ENCODE data around the gene ADNP.

The ADNP gene

GRCh38 chr20:50900261-50900660 is 31.0 kb downstream of the ADNP start:
- Histone ChIP-seq H3K4me1 (ENCODE audit: control insufficient read depth in 1 of 2, insufficient read depth in 1 of 2, low read depth in 1 of 2, low read length in 1 of 2) (no peaks in the 10 kb centered on the region), H3K9me3 (no peaks in the 10 kb centered on the region), H3K4me3 (ENCODE audit: low read depth in 1 of 2, low read length in 1 of 2) (no peak overlapping the region), H3K36me3 (peaks cover 63% of the 10 kb centered on the region), H3K27ac (no peak overlapping the region), H3K27me3 (no peaks in the 10 kb centered on the region)
- no peak for TF ChIP-seq CTCF (IDR thresholded peaks at IDR 0.05)

- Histone ChIP-seq H3K9me3 (no peaks in the 10 kb centered on the region), H3K36me3 (peaks cover 73% of the 10 kb centered on the region), H3K4me1 (ENCODE audit: control insufficient read depth in 1 of 2, insufficient read depth in 1 of 2, low read depth in 1 of 2, low read length in 1 of 2) (no peaks in the 10 kb centered on the region), H3K27ac (no peak overlapping the region), H3K4me3 (ENCODE audit: low read depth in 1 of 2, low read length in 1 of 2) (no peak overlapping the region), H3K27me3 (no peaks in the 10 kb centered on the region)
- no peak for TF ChIP-seq CTCF (IDR thresholded peaks at IDR 0.05)
These were observed 32.8 kb downstream of the ADNP start for GRCh38 chr20:50898475-50898874.

GRCh38 chr20:50895111-50895830 is 36.0 kb downstream of the ADNP start:
- Histone ChIP-seq H3K36me3 (peaks cover 79% of the 10 kb centered on the region), H3K9me3 (no peaks in the 10 kb centered on the region), H3K27me3 (no peaks in the 10 kb centered on the region), H3K27ac (no peak overlapping the region), H3K4me1 (ENCODE audit: control insufficient read depth in 1 of 2, insufficient read depth in 1 of 2, low read depth in 1 of 2, low read length in 1 of 2) (no peaks in the 10 kb centered on the region), H3K4me3 (ENCODE audit: low read depth in 1 of 2, low read length in 1 of 2) (no peak overlapping the region)
- no peak for TF ChIP-seq CTCF (IDR thresholded peaks at IDR 0.05)

GRCh38 chr20:50893620-50894019 is 37.6 kb downstream of the ADNP start:
- Histone ChIP-seq H3K27me3 (no peaks in the 10 kb centered on the region), H3K4me1 (ENCODE audit: control insufficient read depth in 1 of 2, insufficient read depth in 1 of 2, low read depth in 1 of 2, low read length in 1 of 2) (no peaks in the 10 kb centered on the region), H3K4me3 (ENCODE audit: low read depth in 1 of 2, low read length in 1 of 2) (no peak overlapping the region), H3K36me3 (peaks cover 82% of the 10 kb centered on the region), H3K9me3 (no peaks in the 10 kb centered on the region), H3K27ac (no peak overlapping the region)
- TF ChIP-seq CTCF (IDR thresholded peaks at IDR 0.05) = no peak

GRCh38 chr20:50892394-50892793 is 38.8 kb downstream of the ADNP start:
- TF ChIP-seq CTCF (IDR thresholded peaks at IDR 0.05) = no peak
- H3K9me3 ChIP-seq = no peaks in the 10 kb centered on the region
- no peaks in the 10 kb centered on the region for H3K4me1 ChIP-seq (ENCODE audit: control insufficient read depth in 1 of 2, insufficient read depth in 1 of 2, low read depth in 1 of 2, low read length in 1 of 2)
- no peak overlapping the region for H3K4me3 ChIP-seq (ENCODE audit: low read depth in 1 of 2, low read length in 1 of 2)
- peaks cover 79% of the 10 kb centered on the region for H3K36me3 ChIP-seq
- no peaks in the 10 kb centered on the region for H3K27me3 ChIP-seq
- no peak overlapping the region for H3K27ac ChIP-seq

Data from neutrophil (primary cell).